MCF 10A (cell line): ENCODE results near the gene CAMTA1. TPM values are rescaled to one million over a fixed set of nuclear protein-coding genes. Genes with fewer than 3 reads are reported as not detected.

Experiments
- BruUV-seq: library from RNA; stranded (reverse); fragments of 400-500 nt; replicated peaks from 2 replicates; lab custom pipeline; 2021; lab: Mats Ljungman, UMichigan
- CTCF ChIA-PET: fragments of 300-600 bp; sonication (Branson Sonifier 250); formaldehyde crosslinking; extraction: SDS; loops from one replicate; lab custom pipeline; 2021; ENCODE audit warnings: antibody characterized with exemption, inconsistent platforms; lab: Yijun Ruan, JAX
- POLR2A ChIA-PET: fragments of 300-600, 350-650 bp; sonication (Branson Sonifier 250); formaldehyde crosslinking; extraction: SDS; loops from one replicate; lab custom pipeline; 2020; ENCODE audit warnings: antibody characterized with exemption, inconsistent platforms; lab: Yijun Ruan, JAX
- DNase-seq: peaks from one replicate; pipeline ENCODE4 v3.0.0-alpha.2; 2018; ENCODE audit not compliant: unreplicated experiment
- H3K27ac Mint-ChIP-seq: one replicate; pipeline ENCODE4 v1.8.0; 2022; ENCODE audit warnings: mild to moderate bottlenecking, low read depth, mixed read lengths; ENCODE audit not compliant: unreplicated experiment
- H3K27me3 Mint-ChIP-seq: one replicate; pipeline ENCODE4 v1.8.0; 2022; ENCODE audit warnings: mixed read lengths; ENCODE audit not compliant: insufficient read depth, unreplicated experiment
- H3K36me3 Mint-ChIP-seq: one replicate; pipeline ENCODE4 v1.8.0; 2022; ENCODE audit warnings: mild to moderate bottlenecking, moderate library complexity, mixed read lengths; ENCODE audit not compliant: insufficient read depth, unreplicated experiment
- H3K4me1 Mint-ChIP-seq: one replicate; pipeline ENCODE4 v1.8.0; 2022; ENCODE audit warnings: mixed read lengths; ENCODE audit not compliant: insufficient read depth, unreplicated experiment
- H3K4me3 Mint-ChIP-seq: one replicate; pipeline ENCODE4 v1.8.0; 2022; ENCODE audit warnings: mild to moderate bottlenecking, moderate library complexity, mixed read lengths; ENCODE audit not compliant: unreplicated experiment
- H3K9me3 Mint-ChIP-seq: one replicate; pipeline ENCODE4 v1.8.0; 2022; ENCODE audit warnings: mixed read lengths; ENCODE audit not compliant: unreplicated experiment
- CTCF ChIP-seq: fragments of 200-600 bp; IDR thresholded peaks from one replicate; pipeline ENCODE4 v1.8.0; 2022; ENCODE audit warnings: antibody characterized with exemption, mild to moderate bottlenecking; ENCODE audit not compliant: unreplicated experiment
- intact Hi-C: fragments of 100-400 bp; cut with micrococcal nuclease; formaldehyde crosslinking; loops from 2 replicates; pipeline ENCODE4 v1.14.1; 2022
- total RNA-seq: library from RNA; stranded (reverse); gene quantifications from 2 replicates; pipeline ENCODE4 v1.2.3, GENCODE V29; 2022

The CAMTA1 gene
- total RNA-seq, 1 experiment from 2014 or later = 74.1 TPM

- DNase-seq = no peak
- POLR2A ChIA-PET = no interaction called here
- Mint-ChIP-seq H3K27me3 (peaks cover 40% of the 10 kb centered on the region), H3K4me1 (no peaks in the 10 kb centered on the region), H3K4me3 (no peak overlapping the region), H3K27ac (no peak overlapping the region), H3K9me3 (no peaks in the 10 kb centered on the region), H3K36me3 (no peaks in the 10 kb centered on the region)
- TF ChIP-seq CTCF = no peak
- intact Hi-C loops = no loop called here
- BruUV-seq = no TSS peak
- CTCF ChIA-PET = interaction anchor here (0.6 kb wide), 2 partner anchors 41 to 79 kb away, joined by 3 read pairs; no protein-coding TSS in a partner anchor
Measured at GRCh38 chr1:7702365-7702764, 917.1 kb downstream of the CAMTA1 start.

GRCh38 chr1:7703321-7704213 lies 918.3 kb downstream of the CAMTA1 start:
- ChIA-PET POLR2A (no interaction called here), CTCF (interaction anchor here (0.6 kb wide), 2 partner anchors 42 to 80 kb away, joined by 3 read pairs; no protein-coding TSS in a partner anchor)
- intact Hi-C loops = no loop called here
- no peak for TF ChIP-seq CTCF
- Mint-ChIP-seq H3K4me1 (no peaks in the 10 kb centered on the region), H3K36me3 (no peaks in the 10 kb centered on the region), H3K27ac (no peak overlapping the region), H3K9me3 (no peaks in the 10 kb centered on the region), H3K4me3 (no peak overlapping the region), H3K27me3 (peaks cover 40% of the 10 kb centered on the region)
- no TSS peak for BruUV-seq
- DNase-seq = no peak

GRCh38 chr1:7704214-7705047 lies 919.2 kb downstream of the CAMTA1 start:
- no TSS peak for BruUV-seq

More at GRCh38 chr1:7704214-7705047, 919.2 kb downstream of the CAMTA1 start:
- Mint-ChIP-seq H3K36me3 (no peaks in the 10 kb centered on the region), H3K27ac (no peak overlapping the region), H3K27me3 (peaks cover 40% of the 10 kb centered on the region), H3K9me3 (no peaks in the 10 kb centered on the region), H3K4me1 (no peaks in the 10 kb centered on the region), H3K4me3 (no peak overlapping the region)
- intact Hi-C loops = no loop called here
- CTCF ChIA-PET = no interaction called here
- POLR2A ChIA-PET = no interaction called here
- TF ChIP-seq CTCF = no peak
- no peak for DNase-seq
